ENCODE data around the gene LRRC8B. TPM values are rescaled to one million over a fixed set of nuclear protein-coding genes. Genes with fewer than 3 reads are reported as not detected.

The LRRC8B gene
- total and polyA plus RNA-seq, 9 donors, result 1.2 to 9.3 (median 6.8) TPM

DNA sequence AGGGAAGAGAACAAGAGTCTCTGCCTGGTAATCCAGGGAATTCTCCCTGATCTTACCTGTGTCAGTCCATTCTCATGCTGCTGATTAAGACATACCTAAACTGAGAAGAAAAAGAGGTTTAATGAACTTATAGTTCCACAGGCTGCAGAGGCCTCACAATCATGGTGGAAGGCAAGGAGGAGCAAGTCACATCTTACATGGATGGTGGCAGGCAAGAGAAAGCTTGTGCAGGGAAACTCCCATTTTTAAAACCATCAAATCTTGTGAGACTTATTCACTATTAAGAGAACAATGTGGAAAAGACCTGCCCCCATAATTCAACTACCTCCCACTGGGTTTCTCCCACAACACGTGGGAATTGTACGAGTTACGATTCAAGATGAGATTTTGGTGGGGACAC lies 34.2 kb upstream of the LRRC8B start:
- Histone ChIP-seq H3K36me3 (no peaks in the 10 kb centered on the region), H3K27me3 (no peaks in the 10 kb centered on the region), H3K4me3 (no peak overlapping the region), H3K4me1 (ENCODE audit: insufficient read depth) (no peaks in the 10 kb centered on the region), H3K27ac (no peak overlapping the region), H3K9me3 (no peaks in the 10 kb centered on the region)
- intact Hi-C loops (cut with DNase I), result no loop called here
- 79 to 98% (median 97%) methylated on average over 3 of the region's 3 CpGs for WGBS, 3 donors
- no peak for DNase-seq
- TF ChIP-seq POLR2A (IDR thresholded peaks at IDR 0.05), result no peak
- TF ChIP-seq, protein P1, sequence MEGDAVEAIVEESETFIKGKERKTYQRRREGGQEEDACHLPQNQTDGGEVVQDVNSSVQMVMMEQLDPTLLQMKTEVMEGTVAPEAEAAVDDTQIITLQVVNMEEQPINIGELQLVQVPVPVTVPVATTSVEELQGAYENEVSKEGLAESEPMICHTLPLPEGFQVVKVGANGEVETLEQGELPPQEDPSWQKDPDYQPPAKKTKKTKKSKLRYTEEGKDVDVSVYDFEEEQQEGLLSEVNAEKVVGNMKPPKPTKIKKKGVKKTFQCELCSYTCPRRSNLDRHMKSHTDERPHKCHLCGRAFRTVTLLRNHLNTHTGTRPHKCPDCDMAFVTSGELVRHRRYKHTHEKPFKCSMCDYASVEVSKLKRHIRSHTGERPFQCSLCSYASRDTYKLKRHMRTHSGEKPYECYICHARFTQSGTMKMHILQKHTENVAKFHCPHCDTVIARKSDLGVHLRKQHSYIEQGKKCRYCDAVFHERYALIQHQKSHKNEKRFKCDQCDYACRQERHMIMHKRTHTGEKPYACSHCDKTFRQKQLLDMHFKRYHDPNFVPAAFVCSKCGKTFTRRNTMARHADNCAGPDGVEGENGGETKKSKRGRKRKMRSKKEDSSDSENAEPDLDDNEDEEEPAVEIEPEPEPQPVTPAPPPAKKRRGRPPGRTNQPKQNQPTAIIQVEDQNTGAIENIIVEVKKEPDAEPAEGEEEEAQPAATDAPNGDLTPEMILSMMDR (IDR thresholded peaks at IDR 0.05), result no peak
- no peak for TF ChIP-seq EP300 (IDR thresholded peaks at IDR 0.05)

DNA sequence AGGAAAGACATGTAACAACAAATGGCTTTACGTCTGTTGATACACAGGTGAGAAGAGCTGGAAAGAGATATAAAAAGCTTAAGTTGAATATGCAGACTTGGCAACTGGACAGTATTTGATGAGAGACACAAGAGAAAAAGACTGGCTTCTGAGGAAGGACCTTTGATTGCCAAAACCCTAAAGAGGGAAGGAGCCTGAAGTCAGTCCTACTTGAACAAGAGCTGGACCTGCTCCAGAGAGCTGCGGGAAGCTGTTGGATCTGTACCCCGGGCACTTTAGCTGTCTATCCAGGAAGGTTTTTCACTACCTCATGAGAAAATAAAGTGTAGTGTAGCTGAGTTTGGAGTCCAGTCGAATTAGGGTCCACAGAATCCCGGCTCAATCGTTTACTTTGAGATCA lies 25.3 kb upstream of the LRRC8B start:
- no peaks in the 10 kb centered on the region for H3K36me3 ChIP-seq
- no peaks in the 10 kb centered on the region for H3K4me1 ChIP-seq (ENCODE audit: insufficient read depth)
- TF ChIP-seq EP300 (IDR thresholded peaks at IDR 0.05), result no peak
- TF ChIP-seq POLR2A (IDR thresholded peaks at IDR 0.05), result no peak
- TF ChIP-seq, protein P1 (IDR thresholded peaks at IDR 0.05), result no peak
- DNase-seq, result no peak
- WGBS, 3 donors, result 68 to 80% (median 76%) methylated on average over 6 of the region's 6 CpGs
- no peaks in the 10 kb centered on the region for H3K9me3 ChIP-seq
- H3K27me3 ChIP-seq, result no peaks in the 10 kb centered on the region
- H3K27ac ChIP-seq, result no peak overlapping the region
- no peak overlapping the region for H3K4me3 ChIP-seq
- intact Hi-C loops (cut with DNase I), result no loop called here

DNA sequence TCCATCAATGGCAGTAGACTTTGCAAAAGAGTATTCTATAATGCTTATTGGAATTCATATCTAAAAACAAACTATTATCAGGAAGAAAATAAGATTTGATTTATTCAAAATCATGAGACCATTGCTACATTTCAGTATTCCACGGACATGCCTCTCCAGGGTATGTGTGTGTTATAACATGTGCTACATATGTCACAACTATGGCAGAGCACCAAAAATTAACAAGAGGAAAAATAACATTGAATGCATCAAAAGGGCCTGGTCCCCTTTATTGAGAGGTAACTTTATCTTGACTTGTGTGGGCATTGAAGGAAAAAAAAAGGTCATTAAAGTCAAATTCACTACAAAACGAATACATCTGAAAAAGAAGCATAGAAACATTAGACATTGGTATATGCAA lies 22.6 kb upstream of the LRRC8B start:
- DNase-seq, result no peak
- H3K36me3 ChIP-seq, result no peaks in the 10 kb centered on the region
- H3K27me3 ChIP-seq, result no peaks in the 10 kb centered on the region
- H3K27ac ChIP-seq, result no peak overlapping the region
- WGBS, 3 donors, result 58 to 75% (median 69%) methylated on average over 2 of the region's 2 CpGs
- H3K9me3 ChIP-seq, result no peaks in the 10 kb centered on the region
- H3K4me1 ChIP-seq (ENCODE audit: insufficient read depth), result no peaks in the 10 kb centered on the region
- TF ChIP-seq, protein P1 (IDR thresholded peaks at IDR 0.05), result no peak
- no peak for TF ChIP-seq POLR2A (IDR thresholded peaks at IDR 0.05)
- TF ChIP-seq EP300 (IDR thresholded peaks at IDR 0.05), result no peak
- no peak overlapping the region for H3K4me3 ChIP-seq
- intact Hi-C loops (cut with DNase I), result loop anchor here in 1 of 4 donors (10.0 kb wide), 1 partner anchor 273 kb away; no protein-coding TSS in a partner anchor

DNA sequence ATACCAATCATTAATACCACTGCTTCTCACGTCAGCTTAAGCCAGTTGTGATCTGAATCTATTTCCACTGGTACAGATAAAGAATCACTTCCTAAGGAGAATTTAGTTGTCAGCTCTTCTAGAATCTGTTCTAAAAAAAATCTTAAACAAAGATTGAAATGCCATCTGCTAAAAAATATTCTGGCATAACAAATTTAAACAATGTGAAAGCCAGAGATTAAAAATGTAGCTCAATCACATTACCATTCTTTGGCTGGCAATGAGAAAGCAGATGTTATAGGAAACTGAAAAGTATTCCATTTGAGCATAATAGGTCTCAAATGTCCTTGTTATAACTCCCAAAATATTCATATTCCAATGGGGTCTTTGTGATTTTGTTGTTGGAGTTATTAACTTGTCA lies 21.7 kb upstream of the LRRC8B start:
- TF ChIP-seq EP300 (IDR thresholded peaks at IDR 0.05) (no peak), POLR2A (IDR thresholded peaks at IDR 0.05) (no peak)
- TF ChIP-seq, protein P1 (IDR thresholded peaks at IDR 0.05), result no peak
- no peaks in the 10 kb centered on the region for H3K27me3 ChIP-seq
- WGBS, 3 donors, result 26 to 49% (median 49%) methylated on average over 1 of the region's 1 CpG
- no peak for DNase-seq
- H3K4me3 ChIP-seq, result no peak overlapping the region
- intact Hi-C loops (cut with DNase I), result loop anchor here in 1 of 4 donors (10.0 kb wide), 1 partner anchor 272 kb away; no protein-coding TSS in a partner anchor
- no peak overlapping the region for H3K27ac ChIP-seq
- no peaks in the 10 kb centered on the region for H3K36me3 ChIP-seq
- H3K4me1 ChIP-seq (ENCODE audit: insufficient read depth), result no peaks in the 10 kb centered on the region
- H3K9me3 ChIP-seq, result no peaks in the 10 kb centered on the region

All from ovary (tissue), 9 donors.